ENCODE data around the gene ZNF557.

Gene ZNF557

DNA sequence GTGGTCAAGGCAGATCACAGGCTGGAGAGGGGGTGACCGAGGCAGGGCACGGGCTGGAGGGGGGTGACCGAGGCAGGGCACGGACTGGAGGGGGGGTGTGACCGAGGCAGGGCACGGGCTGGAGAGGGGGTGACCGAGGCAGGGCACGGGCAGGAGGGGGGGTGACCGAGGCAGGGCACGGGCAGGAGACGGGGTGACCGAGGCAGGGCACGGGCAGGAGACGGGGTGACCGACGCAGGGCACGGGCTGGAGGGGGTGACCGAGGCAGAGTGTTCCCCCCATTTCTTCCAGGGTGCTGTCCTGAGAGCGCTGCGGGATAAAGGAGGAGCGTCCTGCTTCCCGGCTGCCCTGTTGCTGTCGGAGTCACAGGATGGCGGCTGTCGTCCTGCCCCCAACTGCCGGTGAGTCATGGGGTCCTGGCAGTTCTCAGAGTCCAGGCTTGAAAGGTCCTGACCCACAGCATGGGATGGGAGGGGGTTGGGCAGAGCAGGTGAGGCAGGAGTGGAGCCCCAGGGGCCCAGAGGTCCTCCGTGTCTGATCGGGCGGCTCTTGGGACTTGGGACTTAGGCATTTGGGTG, 5.3 kb downstream of the ZNF557 start:
- H3K9me3 ChIP-seq (ENCODE audit: control insufficient read depth in 1 of 2, low read length in 2 of 2), result peaks cover 25% of the 10 kb centered on the region in 2 donors

DNA sequence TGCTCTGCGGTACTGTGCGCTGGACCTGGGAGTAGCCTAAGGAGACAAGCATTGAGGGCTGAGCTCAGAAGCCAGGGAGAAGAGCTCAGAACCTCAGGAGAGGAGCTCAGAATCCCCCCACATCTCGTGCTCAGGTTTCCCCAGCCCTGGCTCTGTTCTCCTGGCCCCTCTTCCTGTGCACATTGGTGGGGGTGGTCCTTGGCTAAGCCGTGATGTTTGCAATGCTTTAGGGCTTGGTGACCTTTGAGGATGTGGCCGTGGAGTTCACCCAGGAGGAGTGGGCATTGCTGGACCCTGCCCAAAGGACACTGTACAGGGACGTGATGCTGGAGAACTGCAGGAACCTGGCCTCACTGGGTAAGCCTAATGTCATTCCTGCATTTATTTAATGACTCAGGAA, 6.6 kb downstream of the ZNF557 start:
- H3K27me3 ChIP-seq (ENCODE audit: control insufficient read depth in 1 of 2, insufficient read depth in 2 of 2, low read length in 2 of 2), result no peaks in the 10 kb centered on the region
- no peaks in the 10 kb centered on the region for H3K4me1 ChIP-seq (ENCODE audit: control insufficient read depth in 1 of 2, insufficient read depth in 2 of 2, low read length in 2 of 2)
- peaks cover 38 to 39% of the 10 kb centered on the region in 2 donors for H3K9me3 ChIP-seq (ENCODE audit: control insufficient read depth in 1 of 2, low read length in 2 of 2)
- H3K9ac ChIP-seq (ENCODE audit: low read depth in 1 of 2, low read length in 2 of 2), result no peak overlapping the region
- no peak overlapping the region for H3K4me3 ChIP-seq (ENCODE audit: low read depth in 1 of 2, low read length in 2 of 2)
- peaks cover 73 to 91% of the 10 kb centered on the region in 2 donors for H3K36me3 ChIP-seq (ENCODE audit: control insufficient read depth in 1 of 2, insufficient read depth in 2 of 2, low read length in 2 of 2)
- no peak overlapping the region for H3K27ac ChIP-seq (ENCODE audit: low read depth, low read length)

More for the DNA sequence above, 5.3 kb downstream of the ZNF557 start:
- no peak overlapping the region for H3K27ac ChIP-seq (ENCODE audit: low read depth, low read length)
- no peaks in the 10 kb centered on the region for H3K27me3 ChIP-seq (ENCODE audit: control insufficient read depth in 1 of 2, insufficient read depth in 2 of 2, low read length in 2 of 2)
- no peak overlapping the region for H3K9ac ChIP-seq (ENCODE audit: low read depth in 1 of 2, low read length in 2 of 2)
- H3K4me3 ChIP-seq (ENCODE audit: low read depth in 1 of 2, low read length in 2 of 2), result no peak overlapping the region
- peaks cover 7 to 8% of the 10 kb centered on the region in 2 donors for H3K4me1 ChIP-seq (ENCODE audit: control insufficient read depth in 1 of 2, insufficient read depth in 2 of 2, low read length in 2 of 2)
- peaks cover 60 to 77% of the 10 kb centered on the region in 2 donors for H3K36me3 ChIP-seq (ENCODE audit: control insufficient read depth in 1 of 2, insufficient read depth in 2 of 2, low read length in 2 of 2)

DNA sequence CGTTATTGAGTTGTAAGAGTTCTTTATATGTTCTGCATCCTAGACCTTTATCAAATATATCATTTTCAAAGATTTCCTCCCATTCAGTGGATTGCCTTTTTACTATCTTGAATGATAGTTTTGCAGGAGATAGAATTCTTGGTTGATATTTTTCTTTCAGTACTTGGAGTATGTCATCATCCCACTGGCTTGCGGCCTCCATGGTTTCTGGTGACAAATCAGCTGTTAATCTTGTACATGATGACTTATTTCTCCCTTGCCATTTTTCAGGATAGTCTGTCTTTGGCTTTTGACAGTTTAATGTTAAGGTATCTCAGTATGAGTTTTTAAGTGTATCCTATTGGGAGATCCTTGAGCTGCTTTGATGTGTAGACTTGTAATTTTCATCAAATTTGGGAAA, 8.5 kb downstream of the ZNF557 start:
- Histone ChIP-seq H3K27ac (ENCODE audit: low read depth, low read length) (no peak overlapping the region), H3K9ac (ENCODE audit: low read depth in 1 of 2, low read length in 2 of 2) (no peak overlapping the region), H3K4me1 (ENCODE audit: control insufficient read depth in 1 of 2, insufficient read depth in 2 of 2, low read length in 2 of 2) (no peaks in the 10 kb centered on the region), H3K36me3 (ENCODE audit: control insufficient read depth in 1 of 2, insufficient read depth in 2 of 2, low read length in 2 of 2) (peaks cover 84 to 97% of the 10 kb centered on the region in 2 donors), H3K27me3 (ENCODE audit: control insufficient read depth in 1 of 2, insufficient read depth in 2 of 2, low read length in 2 of 2) (no peaks in the 10 kb centered on the region), H3K4me3 (ENCODE audit: low read depth in 1 of 2, low read length in 2 of 2) (no peak overlapping the region), H3K9me3 (ENCODE audit: control insufficient read depth in 1 of 2, low read length in 2 of 2) (peaks cover 57% of the 10 kb centered on the region in 2 donors)

DNA sequence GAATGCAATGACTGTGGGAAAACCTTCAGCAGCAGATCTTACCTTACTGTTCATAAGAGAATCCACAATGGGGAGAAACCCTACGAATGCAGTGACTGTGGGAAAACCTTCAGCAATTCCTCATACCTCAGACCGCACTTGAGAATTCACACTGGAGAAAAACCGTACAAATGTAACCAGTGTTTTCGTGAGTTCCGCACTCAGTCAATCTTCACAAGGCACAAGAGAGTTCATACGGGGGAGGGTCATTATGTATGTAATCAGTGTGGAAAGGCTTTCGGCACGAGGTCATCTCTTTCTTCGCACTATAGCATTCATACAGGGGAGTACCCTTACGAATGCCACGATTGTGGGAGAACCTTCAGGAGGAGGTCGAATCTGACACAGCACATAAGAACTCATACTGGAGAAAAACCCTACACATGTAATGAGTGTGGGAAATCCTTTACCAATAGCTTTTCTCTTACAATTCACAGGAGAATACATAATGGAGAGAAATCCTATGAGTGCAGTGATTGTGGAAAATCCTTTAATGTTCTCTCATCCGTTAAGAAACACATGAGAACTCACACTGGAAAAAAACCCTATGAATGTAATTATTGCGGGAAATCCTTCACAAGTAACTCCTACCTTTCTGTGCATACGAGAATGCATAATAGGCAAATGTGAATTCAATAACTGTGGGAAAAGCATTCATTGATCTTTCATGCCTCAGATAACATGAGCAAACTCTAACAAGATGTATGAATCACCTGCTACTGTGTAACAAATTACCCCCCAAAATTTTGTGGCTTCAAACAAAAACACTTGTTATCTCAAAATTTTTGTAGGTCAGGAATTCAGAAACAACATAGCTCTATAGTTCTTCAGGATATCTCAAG, 13.8 kb downstream of the ZNF557 start:
- peak overlapping the region; percentile 33 to 48 for H3K4me3 ChIP-seq (ENCODE audit: low read depth in 1 of 2, low read length in 2 of 2)
- no peaks in the 10 kb centered on the region for H3K4me1 ChIP-seq (ENCODE audit: control insufficient read depth in 1 of 2, insufficient read depth in 2 of 2, low read length in 2 of 2)
- no peaks in the 10 kb centered on the region for H3K27me3 ChIP-seq (ENCODE audit: control insufficient read depth in 1 of 2, insufficient read depth in 2 of 2, low read length in 2 of 2)
- H3K9me3 ChIP-seq (ENCODE audit: control insufficient read depth in 1 of 2, low read length in 2 of 2), result peaks cover 81 to 93% of the 10 kb centered on the region in 2 donors
- no peak overlapping the region for H3K27ac ChIP-seq (ENCODE audit: low read depth, low read length)
- no peak overlapping the region for H3K9ac ChIP-seq (ENCODE audit: low read depth in 1 of 2, low read length in 2 of 2)
- peaks cover 59 to 67% of the 10 kb centered on the region in 2 donors for H3K36me3 ChIP-seq (ENCODE audit: control insufficient read depth in 1 of 2, insufficient read depth in 2 of 2, low read length in 2 of 2)

DNA sequence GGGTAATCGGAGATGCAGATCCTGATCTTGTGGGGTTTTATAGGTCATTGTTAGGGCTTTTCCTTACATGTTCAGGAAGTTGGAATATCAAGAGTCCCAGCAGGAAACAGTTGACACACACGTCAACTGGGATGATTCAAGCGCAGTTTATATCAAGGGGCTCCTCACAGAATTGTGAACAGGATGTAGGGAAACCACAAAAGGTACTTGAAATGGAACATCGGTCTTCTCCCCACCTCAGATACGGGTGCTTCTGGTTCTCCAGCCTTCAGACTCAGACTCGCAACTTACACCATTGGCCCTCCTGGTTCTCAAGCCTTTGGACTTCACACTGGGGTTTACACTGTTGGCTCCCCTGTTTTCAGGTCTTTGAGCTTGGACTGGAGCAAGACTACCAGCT, 19.5 kb downstream of the ZNF557 start:
- Histone ChIP-seq H3K9me3 (ENCODE audit: control insufficient read depth in 1 of 2, low read length in 2 of 2) (peaks cover 48 to 55% of the 10 kb centered on the region in 2 donors), H3K36me3 (ENCODE audit: control insufficient read depth in 1 of 2, insufficient read depth in 2 of 2, low read length in 2 of 2) (peaks cover 9 to 11% of the 10 kb centered on the region in 2 donors), H3K27me3 (ENCODE audit: control insufficient read depth in 1 of 2, insufficient read depth in 2 of 2, low read length in 2 of 2) (no peaks in the 10 kb centered on the region), H3K9ac (ENCODE audit: low read depth in 1 of 2, low read length in 2 of 2) (no peak overlapping the region), H3K4me1 (ENCODE audit: control insufficient read depth in 1 of 2, insufficient read depth in 2 of 2, low read length in 2 of 2) (no peaks in the 10 kb centered on the region), H3K4me3 (ENCODE audit: low read depth in 1 of 2, low read length in 2 of 2) (no peak overlapping the region), H3K27ac (ENCODE audit: low read depth, low read length) (no peak overlapping the region)

DNA sequence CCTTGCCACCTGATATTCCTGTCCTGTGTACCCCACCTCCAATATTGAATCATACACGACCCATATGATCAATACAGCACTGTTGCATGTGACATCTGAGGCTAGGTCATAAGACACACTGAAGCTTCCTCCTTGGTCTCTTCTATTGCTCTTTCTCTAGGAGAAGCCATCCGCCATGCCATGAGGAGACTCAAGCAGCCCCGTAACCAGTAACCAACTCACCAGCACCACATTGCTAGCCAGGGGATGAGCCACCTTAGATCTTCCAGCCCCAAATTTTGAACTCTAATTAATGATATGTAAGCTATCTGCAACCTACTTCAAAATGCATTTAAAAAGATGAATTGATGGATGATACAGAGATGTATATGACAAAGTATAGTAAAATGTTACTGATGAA, 28.6 kb downstream of the ZNF557 start:
- H3K9ac ChIP-seq (ENCODE audit: low read depth in 1 of 2, low read length in 2 of 2), result no peak overlapping the region
- H3K27me3 ChIP-seq (ENCODE audit: control insufficient read depth in 1 of 2, insufficient read depth in 2 of 2, low read length in 2 of 2), result no peaks in the 10 kb centered on the region
- H3K4me3 ChIP-seq (ENCODE audit: low read depth in 1 of 2, low read length in 2 of 2), result peak overlapping the region; percentile 77 to 96
- no peak overlapping the region for H3K27ac ChIP-seq (ENCODE audit: low read depth, low read length)
- H3K36me3 ChIP-seq (ENCODE audit: control insufficient read depth in 1 of 2, insufficient read depth in 2 of 2, low read length in 2 of 2), result no peaks in the 10 kb centered on the region
- peaks cover 4 to 11% of the 10 kb centered on the region in 2 donors for H3K4me1 ChIP-seq (ENCODE audit: control insufficient read depth in 1 of 2, insufficient read depth in 2 of 2, low read length in 2 of 2)
- peaks cover 6 to 9% of the 10 kb centered on the region in 2 donors for H3K9me3 ChIP-seq (ENCODE audit: control insufficient read depth in 1 of 2, low read length in 2 of 2)

DNA sequence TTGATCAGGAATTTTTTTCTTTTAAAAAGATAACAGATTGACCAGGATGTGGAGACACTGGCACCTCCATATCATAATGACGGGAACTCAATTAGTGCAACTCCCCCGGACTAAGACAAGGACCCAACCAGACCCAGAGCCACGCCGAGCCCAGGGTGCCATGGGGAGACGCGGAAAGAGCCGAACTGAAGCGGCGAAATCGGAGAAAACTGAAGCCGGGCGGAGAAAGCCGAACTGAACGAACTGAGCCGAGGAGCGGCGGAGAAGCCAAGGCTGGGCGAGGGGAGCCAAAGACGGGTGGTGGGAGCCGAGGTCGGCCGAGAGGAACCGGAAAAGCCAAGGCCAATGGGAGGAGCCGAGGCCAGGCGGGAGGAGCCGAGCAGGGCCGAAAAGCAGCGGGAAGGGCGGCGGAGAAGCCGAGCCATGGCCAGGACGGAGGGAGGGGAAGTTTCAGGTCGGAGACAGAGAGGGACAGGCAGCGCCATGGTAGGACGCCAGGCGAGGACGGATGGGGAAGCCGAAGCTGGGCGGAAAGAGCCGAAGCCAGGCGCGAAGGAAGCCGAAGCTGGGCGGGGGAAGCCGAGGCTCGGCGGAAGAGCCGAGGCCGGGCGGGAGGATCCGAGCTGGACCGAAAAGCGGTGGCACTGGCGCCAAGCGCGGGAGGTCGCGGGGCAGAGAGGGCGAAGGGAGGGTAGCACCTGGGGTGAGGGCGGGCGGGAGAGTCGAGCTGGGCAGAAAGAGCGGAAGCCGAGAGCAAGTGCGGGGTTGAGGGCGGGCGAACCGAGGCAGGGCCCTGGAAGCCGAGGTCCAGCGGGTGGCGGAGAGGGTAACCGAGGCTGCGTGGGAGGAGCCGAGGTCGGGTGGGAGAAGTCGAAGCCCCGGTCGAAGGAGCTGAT, 29.4 kb downstream of the ZNF557 start:
- no peaks in the 10 kb centered on the region for H3K36me3 ChIP-seq (ENCODE audit: control insufficient read depth in 1 of 2, insufficient read depth in 2 of 2, low read length in 2 of 2)
- H3K27me3 ChIP-seq (ENCODE audit: control insufficient read depth in 1 of 2, insufficient read depth in 2 of 2, low read length in 2 of 2), result no peaks in the 10 kb centered on the region
- H3K9me3 ChIP-seq (ENCODE audit: control insufficient read depth in 1 of 2, low read length in 2 of 2), result peaks cover 5 to 6% of the 10 kb centered on the region in 2 donors
- peak overlapping the region; percentile 91 for H3K27ac ChIP-seq (ENCODE audit: low read depth, low read length)
- peak overlapping the region; percentile 77 to 96 for H3K4me3 ChIP-seq (ENCODE audit: low read depth in 1 of 2, low read length in 2 of 2)
- peak overlapping the region; percentile 70 to 99 for H3K9ac ChIP-seq (ENCODE audit: low read depth in 1 of 2, low read length in 2 of 2)
- H3K4me1 ChIP-seq (ENCODE audit: control insufficient read depth in 1 of 2, insufficient read depth in 2 of 2, low read length in 2 of 2), result peaks cover 4 to 11% of the 10 kb centered on the region in 2 donors

DNA sequence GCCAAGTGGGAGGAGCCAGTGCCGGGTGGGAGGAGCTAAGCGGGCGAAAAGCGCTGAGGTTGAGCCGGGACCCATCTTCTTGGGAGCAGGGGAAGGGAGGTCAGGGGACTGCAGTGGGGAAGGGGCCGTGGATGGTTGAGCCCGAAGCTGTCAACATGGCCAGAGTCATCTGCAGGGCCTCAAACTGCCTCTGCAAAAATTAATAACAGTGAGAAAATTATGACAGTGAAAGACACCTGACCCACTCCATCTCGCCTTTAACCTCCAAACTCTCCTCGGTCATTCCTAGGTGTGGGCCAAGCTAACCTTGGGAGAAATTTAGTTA, 30.1 kb downstream of the ZNF557 start:
- Histone ChIP-seq H3K4me3 (ENCODE audit: low read depth in 1 of 2, low read length in 2 of 2) (peak overlapping the region; percentile 77 to 96), H3K9me3 (ENCODE audit: control insufficient read depth in 1 of 2, low read length in 2 of 2) (peaks cover 5 to 6% of the 10 kb centered on the region in 2 donors), H3K4me1 (ENCODE audit: control insufficient read depth in 1 of 2, insufficient read depth in 2 of 2, low read length in 2 of 2) (peaks cover 4 to 11% of the 10 kb centered on the region in 2 donors), H3K36me3 (ENCODE audit: control insufficient read depth in 1 of 2, insufficient read depth in 2 of 2, low read length in 2 of 2) (no peaks in the 10 kb centered on the region), H3K9ac (ENCODE audit: low read depth in 1 of 2, low read length in 2 of 2) (peak overlapping the region; percentile 70 to 99), H3K27ac (ENCODE audit: low read depth, low read length) (peak overlapping the region; percentile 91), H3K27me3 (ENCODE audit: control insufficient read depth in 1 of 2, insufficient read depth in 2 of 2, low read length in 2 of 2) (no peaks in the 10 kb centered on the region)

DNA sequence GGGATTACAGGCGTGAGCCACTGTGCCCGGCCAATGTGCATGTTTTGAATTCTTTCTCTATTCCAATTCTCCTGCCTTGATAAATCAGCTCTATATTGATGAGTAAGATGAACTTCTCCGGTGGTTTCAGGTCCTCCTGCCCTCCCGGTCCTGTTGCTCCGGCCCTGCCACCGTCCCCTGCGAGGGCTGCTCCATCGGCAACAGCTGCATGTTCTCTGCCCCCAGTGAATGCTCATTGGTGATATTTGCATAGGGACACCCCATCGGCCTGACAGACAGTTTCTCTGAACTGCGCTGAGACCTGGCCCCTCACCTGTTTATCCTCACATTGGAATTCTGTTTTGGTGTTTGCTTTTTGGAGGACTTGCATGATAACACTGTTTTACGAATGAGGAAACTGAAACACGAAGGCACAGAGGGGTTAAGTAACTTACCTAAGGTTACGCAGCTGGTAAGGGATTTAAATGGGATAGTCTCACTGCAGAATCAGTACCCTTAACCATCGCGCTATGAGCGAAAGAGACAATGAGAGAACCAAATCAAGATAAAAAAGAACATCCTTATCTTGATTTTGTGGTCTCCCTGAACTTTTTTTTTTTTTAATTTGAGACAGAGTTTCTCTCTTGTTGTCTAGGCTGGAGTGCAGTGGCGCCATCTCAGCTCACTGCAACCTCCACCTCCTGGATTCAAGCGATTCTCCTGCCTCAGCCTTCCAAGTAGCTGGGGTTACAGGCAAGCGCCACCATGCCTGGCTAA, 32.2 kb downstream of the ZNF557 start:
- Histone ChIP-seq H3K4me1 (ENCODE audit: control insufficient read depth in 1 of 2, insufficient read depth in 2 of 2, low read length in 2 of 2) (peaks cover 4 to 11% of the 10 kb centered on the region in 2 donors), H3K9ac (ENCODE audit: low read depth in 1 of 2, low read length in 2 of 2) (no peak overlapping the region), H3K4me3 (ENCODE audit: low read depth in 1 of 2, low read length in 2 of 2) (no peak overlapping the region), H3K36me3 (ENCODE audit: control insufficient read depth in 1 of 2, insufficient read depth in 2 of 2, low read length in 2 of 2) (no peaks in the 10 kb centered on the region), H3K27ac (ENCODE audit: low read depth, low read length) (no peak overlapping the region), H3K9me3 (ENCODE audit: control insufficient read depth in 1 of 2, low read length in 2 of 2) (no peaks in the 10 kb centered on the region), H3K27me3 (ENCODE audit: control insufficient read depth in 1 of 2, insufficient read depth in 2 of 2, low read length in 2 of 2) (no peaks in the 10 kb centered on the region)

Measured in duodenal mucosa (tissue), 2 donors.